ENCODE results near the gene PRPF40A.

PRPF40A gene

DNA sequence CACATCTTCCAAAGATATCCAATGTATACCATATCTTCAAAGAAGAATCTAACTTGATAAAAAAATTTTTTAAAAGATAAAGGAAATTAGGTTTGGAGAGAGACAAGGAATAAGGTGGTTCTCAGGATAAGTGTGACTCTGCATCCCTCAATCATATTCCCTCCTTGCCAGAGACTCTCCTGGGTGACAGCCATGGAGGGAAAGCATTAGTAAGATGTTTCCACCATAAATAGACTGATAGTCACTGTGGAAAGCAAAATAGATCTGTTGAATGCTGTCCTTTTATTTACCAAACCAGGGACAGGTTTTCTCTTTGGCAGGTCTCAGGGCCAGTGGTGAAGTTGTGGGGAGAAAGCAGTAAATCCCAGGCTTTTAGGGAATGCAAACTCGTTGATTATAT is 107.6 kb downstream of the PRPF40A start:
- peaks cover 5% of the 10 kb centered on the region for H3K36me3 ChIP-seq (ENCODE audit: control insufficient read depth, insufficient read depth, low read length)
- H3K27me3 ChIP-seq (ENCODE audit: control insufficient read depth, insufficient read depth, low read length, poor library complexity, severe bottlenecking): no peaks in the 10 kb centered on the region
- 90 to 91% methylated on average over 1 of the region's 1 CpG for WGBS, 2 experiments
- no peaks in the 10 kb centered on the region for H3K9me3 ChIP-seq (ENCODE audit: control insufficient read depth, low read length)
- no peaks in the 10 kb centered on the region for H3K4me1 ChIP-seq (ENCODE audit: control insufficient read depth, insufficient read depth, low read length)
- H3K27ac ChIP-seq (ENCODE audit: insufficient read depth, low read depth, low read length, poor library complexity, severe bottlenecking): no peak overlapping the region
- no peak overlapping the region for H3K4me3 ChIP-seq (ENCODE audit: insufficient read depth, low read depth, low read length)

DNA sequence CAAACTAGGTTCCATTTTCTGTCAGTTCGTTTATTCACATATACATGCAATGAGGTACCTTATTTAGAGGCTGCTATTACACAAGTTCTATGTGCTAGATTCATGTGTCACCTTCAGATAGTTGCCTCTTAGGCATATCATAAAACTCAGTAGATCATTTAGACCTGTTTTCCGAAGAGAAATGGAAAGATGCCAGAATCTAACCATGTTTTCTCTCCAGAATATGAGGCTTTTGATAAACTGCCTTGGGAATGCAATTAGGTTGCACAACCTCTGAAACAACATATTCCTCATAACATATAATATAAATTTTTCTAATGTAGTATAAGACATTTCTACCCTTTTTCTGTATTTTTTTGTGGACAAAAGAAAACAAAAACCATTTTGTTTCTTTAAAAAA is 108.1 kb downstream of the PRPF40A start:
- H3K4me1 ChIP-seq (ENCODE audit: control insufficient read depth, insufficient read depth, low read length): no peaks in the 10 kb centered on the region
- H3K27me3 ChIP-seq (ENCODE audit: control insufficient read depth, insufficient read depth, low read length, poor library complexity, severe bottlenecking): no peaks in the 10 kb centered on the region
- H3K27ac ChIP-seq (ENCODE audit: insufficient read depth, low read depth, low read length, poor library complexity, severe bottlenecking): no peak overlapping the region
- H3K9me3 ChIP-seq (ENCODE audit: control insufficient read depth, low read length): no peaks in the 10 kb centered on the region
- WGBS, 2 experiments: 93 to 96% methylated on average over 2 of the region's 2 CpGs
- H3K4me3 ChIP-seq (ENCODE audit: insufficient read depth, low read depth, low read length): no peak overlapping the region
- peaks cover 5% of the 10 kb centered on the region for H3K36me3 ChIP-seq (ENCODE audit: control insufficient read depth, insufficient read depth, low read length)

DNA sequence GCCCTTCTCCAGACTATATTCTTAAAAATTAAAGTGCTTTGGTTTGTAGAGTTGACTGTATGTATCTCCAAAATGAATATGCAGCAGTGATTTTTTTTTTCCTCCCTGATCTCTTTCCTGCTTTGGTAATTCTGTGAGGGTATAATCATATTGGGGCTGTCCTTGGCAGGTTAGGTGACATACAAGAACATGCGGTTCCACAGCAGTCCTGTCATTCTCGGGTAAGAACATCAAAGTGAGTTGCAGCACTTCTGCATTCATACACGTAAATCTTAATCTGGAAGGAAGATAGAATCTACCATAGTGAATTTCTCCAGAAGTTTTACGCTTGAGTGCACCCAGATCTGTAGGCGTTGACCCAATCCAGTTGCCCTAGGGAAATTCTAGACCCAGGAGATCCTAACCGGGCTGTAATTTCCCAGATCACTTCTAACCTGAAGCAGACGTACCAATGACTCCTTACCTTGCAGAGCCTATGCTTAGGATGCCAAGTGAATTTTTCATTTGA is 109.4 kb downstream of the PRPF40A start:
- Histone ChIP-seq H3K9me3 (ENCODE audit: control insufficient read depth, low read length) (no peaks in the 10 kb centered on the region), H3K36me3 (ENCODE audit: control insufficient read depth, insufficient read depth, low read length) (peaks cover 5% of the 10 kb centered on the region), H3K27me3 (ENCODE audit: control insufficient read depth, insufficient read depth, low read length, poor library complexity, severe bottlenecking) (no peaks in the 10 kb centered on the region), H3K4me1 (ENCODE audit: control insufficient read depth, insufficient read depth, low read length) (peaks cover 2% of the 10 kb centered on the region), H3K4me3 (ENCODE audit: insufficient read depth, low read depth, low read length) (no peak overlapping the region), H3K27ac (ENCODE audit: insufficient read depth, low read depth, low read length, poor library complexity, severe bottlenecking) (no peak overlapping the region)
- WGBS, 2 experiments: 93 to 96% methylated on average over 7 of the region's 7 CpGs

DNA sequence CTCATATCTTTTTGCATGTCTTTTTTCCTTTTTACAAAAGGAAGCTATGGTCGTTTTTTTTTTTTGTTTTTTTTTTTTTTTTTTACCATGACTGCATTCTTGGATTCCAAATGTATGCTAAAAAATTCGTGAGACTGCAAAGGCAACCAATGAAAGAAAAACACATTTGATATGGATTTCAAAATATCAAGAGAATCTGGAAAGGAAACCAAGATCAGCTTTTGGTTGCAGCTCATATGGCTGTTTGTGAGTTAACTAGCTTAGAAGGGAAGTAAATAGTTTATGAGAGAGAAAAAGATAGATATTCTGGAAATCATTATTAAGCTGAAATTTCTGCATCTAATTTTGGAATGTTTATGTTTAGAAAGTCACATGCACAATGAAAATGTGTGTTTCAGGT is 110.3 kb downstream of the PRPF40A start:
- H3K27me3 ChIP-seq (ENCODE audit: control insufficient read depth, insufficient read depth, low read length, poor library complexity, severe bottlenecking): no peaks in the 10 kb centered on the region
- no peaks in the 10 kb centered on the region for H3K9me3 ChIP-seq (ENCODE audit: control insufficient read depth, low read length)
- 94 to 96% methylated on average over 1 to 2 of the region's 2 CpGs for WGBS, 2 experiments
- H3K36me3 ChIP-seq (ENCODE audit: control insufficient read depth, insufficient read depth, low read length): no peaks in the 10 kb centered on the region
- no peak overlapping the region for H3K27ac ChIP-seq (ENCODE audit: insufficient read depth, low read depth, low read length, poor library complexity, severe bottlenecking)
- no peak overlapping the region for H3K4me3 ChIP-seq (ENCODE audit: insufficient read depth, low read depth, low read length)
- peaks cover 6% of the 10 kb centered on the region for H3K4me1 ChIP-seq (ENCODE audit: control insufficient read depth, insufficient read depth, low read length)

DNA sequence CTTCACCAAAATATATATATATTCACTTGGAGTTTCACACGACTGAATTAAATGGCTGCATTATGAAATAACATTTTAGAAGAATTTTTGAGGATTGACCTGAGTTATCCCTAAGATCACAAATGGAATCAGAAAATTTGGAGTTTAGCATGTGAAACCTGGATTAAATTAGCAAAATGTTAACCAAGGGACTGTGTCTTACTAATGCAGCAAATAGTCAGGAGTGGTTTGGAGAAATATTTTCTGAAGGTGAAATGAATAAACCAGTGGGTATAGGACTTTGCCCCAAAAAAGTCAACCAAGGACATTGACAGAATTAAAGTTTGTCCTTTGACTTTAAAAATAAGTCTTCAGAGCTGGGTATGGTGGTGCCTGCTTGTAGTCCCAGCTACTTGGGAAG is 111.2 kb downstream of the PRPF40A start:
- H3K27ac ChIP-seq (ENCODE audit: insufficient read depth, low read depth, low read length, poor library complexity, severe bottlenecking): no peak overlapping the region
- no peak overlapping the region for H3K4me3 ChIP-seq (ENCODE audit: insufficient read depth, low read depth, low read length)
- H3K9me3 ChIP-seq (ENCODE audit: control insufficient read depth, low read length): no peaks in the 10 kb centered on the region
- H3K27me3 ChIP-seq (ENCODE audit: control insufficient read depth, insufficient read depth, low read length, poor library complexity, severe bottlenecking): no peaks in the 10 kb centered on the region
- H3K4me1 ChIP-seq (ENCODE audit: control insufficient read depth, insufficient read depth, low read length): peaks cover 6% of the 10 kb centered on the region
- no peaks in the 10 kb centered on the region for H3K36me3 ChIP-seq (ENCODE audit: control insufficient read depth, insufficient read depth, low read length)
- 100% methylated on average over 1 of the region's 1 CpG for WGBS, 2 experiments

DNA sequence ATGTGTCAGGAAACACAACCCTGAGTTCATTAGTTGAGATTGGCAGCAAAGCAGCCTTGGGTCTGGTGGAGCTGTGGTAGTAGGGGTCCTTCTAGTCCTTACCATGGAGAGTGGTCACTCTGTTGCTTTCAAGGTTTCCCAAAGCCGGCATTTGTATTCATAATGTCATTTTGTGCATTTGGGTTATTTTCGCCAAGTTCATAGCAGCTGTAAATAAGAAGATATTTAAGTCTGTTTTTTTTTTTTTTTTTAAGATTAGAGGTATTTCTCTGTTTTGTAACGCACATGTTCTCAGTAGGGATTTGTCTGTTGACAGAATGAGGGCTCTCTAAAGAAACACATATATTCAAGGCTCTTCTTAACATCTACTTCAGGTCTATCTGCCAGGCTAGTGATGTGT is 114.1 kb downstream of the PRPF40A start:
- H3K9me3 ChIP-seq (ENCODE audit: control insufficient read depth, low read length): no peaks in the 10 kb centered on the region
- no peak overlapping the region for H3K4me3 ChIP-seq (ENCODE audit: insufficient read depth, low read depth, low read length)
- H3K4me1 ChIP-seq (ENCODE audit: control insufficient read depth, insufficient read depth, low read length): peaks cover 21% of the 10 kb centered on the region
- WGBS, 2 experiments: 86 to 98% methylated on average over 2 to 3 of the region's 3 CpGs
- H3K27ac ChIP-seq (ENCODE audit: insufficient read depth, low read depth, low read length, poor library complexity, severe bottlenecking): no peak overlapping the region
- H3K27me3 ChIP-seq (ENCODE audit: control insufficient read depth, insufficient read depth, low read length, poor library complexity, severe bottlenecking): no peaks in the 10 kb centered on the region
- no peaks in the 10 kb centered on the region for H3K36me3 ChIP-seq (ENCODE audit: control insufficient read depth, insufficient read depth, low read length)

DNA sequence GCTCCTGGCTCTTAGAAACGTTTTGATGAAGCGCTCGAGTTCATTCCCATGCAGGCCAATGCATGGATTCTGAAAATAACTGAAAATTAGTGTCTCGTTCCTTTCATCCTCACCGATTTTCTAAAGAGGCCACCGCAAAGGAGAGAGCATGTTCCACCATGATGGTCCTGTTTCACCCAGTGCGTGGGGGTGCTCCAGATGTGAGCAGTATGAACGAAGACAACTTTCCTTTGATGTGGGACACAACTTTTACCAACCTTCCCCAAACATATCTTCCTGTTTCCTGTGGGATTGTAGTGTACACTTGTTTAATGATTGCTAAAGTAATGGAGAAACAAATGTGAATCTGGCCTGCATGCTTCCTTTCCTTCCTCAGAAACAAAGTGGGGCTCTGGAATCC is 114.5 kb downstream of the PRPF40A start:
- H3K27ac ChIP-seq (ENCODE audit: insufficient read depth, low read depth, low read length, poor library complexity, severe bottlenecking): no peak overlapping the region
- H3K27me3 ChIP-seq (ENCODE audit: control insufficient read depth, insufficient read depth, low read length, poor library complexity, severe bottlenecking): no peaks in the 10 kb centered on the region
- H3K36me3 ChIP-seq (ENCODE audit: control insufficient read depth, insufficient read depth, low read length): no peaks in the 10 kb centered on the region
- H3K9me3 ChIP-seq (ENCODE audit: control insufficient read depth, low read length): no peaks in the 10 kb centered on the region
- H3K4me3 ChIP-seq (ENCODE audit: insufficient read depth, low read depth, low read length): no peak overlapping the region
- WGBS, 2 experiments: 93% methylated on average over 8 of the region's 8 CpGs
- H3K4me1 ChIP-seq (ENCODE audit: control insufficient read depth, insufficient read depth, low read length): peaks cover 21% of the 10 kb centered on the region

Measured in ectodermal cell (in vitro differentiated cells).